ENCODE data around the gene KPNA6.
A peak's percentile ranks its signal among the peaks of the same experiment; 100 is the strongest.

The KPNA6 gene

DNA sequence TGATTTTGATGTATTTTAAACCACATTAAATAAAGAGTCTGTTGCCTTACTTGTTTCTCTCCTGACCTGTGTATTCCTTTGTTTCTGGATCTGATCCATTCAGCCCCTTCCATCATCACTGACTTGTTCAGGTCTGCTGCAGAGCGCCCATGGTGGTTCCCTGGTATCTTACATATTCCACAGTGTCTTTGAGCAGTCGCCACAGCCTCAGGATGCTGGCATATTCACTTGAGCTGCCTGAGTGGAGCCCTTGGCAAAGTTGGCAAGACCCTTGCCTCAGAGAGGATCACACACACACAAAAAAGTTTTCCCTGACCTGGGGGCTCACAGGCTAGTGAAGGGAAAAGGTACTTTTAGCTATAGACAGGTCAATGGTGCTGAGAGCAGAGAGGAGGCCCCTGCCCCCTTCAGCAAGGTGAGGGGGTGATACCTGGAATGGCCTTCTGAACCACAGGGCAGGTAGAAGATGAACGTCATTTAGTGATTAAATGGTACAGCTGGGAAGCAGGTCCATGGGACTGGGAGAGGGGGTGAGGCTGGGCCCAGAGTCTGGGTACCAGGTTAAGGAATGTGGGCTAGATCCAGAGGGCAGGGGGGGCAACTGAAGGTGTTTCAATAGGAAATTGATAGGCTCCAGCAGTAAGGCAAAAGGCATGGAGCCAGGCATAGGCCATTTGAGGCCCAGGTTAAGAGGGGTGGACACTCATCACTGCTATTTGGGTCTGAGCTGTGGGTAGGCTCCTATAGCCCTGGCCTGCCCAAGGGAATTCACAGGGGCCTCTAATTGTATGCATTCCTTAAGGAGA, 90.6 kb downstream of the KPNA6 start:
- DNase-seq (ENCODE audit: insufficient read length, low spot score) (no peak), FAIRE-seq (no peak)
- TF ChIP-seq POLR2A (IDR thresholded peaks at IDR 0.05; ENCODE audit: low read depth, low read length): no peak

- no peak for DNase-seq (ENCODE audit: insufficient read length, low spot score)
- FAIRE-seq: no peak
- no peak for TF ChIP-seq POLR2A (IDR thresholded peaks at IDR 0.05; ENCODE audit: low read depth, low read length)
Measured at GRCh38 chr1:32199043-32199716, 91.3 kb downstream of the KPNA6 start.

DNA sequence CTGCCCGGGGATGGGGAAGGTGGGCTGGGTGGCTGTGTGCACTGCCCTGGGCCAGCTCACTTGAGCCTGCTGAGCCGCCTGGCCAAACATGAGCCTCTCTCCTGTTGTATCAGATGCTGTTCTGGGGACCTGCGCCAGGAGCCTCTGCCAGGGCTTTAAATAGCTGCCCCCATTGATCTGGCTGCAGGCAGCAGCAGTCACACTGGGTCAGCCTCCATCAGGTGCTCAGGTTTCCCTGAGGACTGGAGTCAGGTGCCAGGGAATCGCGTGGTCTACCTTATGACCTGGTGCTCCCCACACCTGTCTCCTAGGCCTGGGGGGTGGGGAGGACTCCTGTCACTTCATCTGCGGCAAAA, 91.8 kb downstream of the KPNA6 start:
- FAIRE-seq: no peak
- DNase-seq (ENCODE audit: insufficient read length, low spot score): no peak
- no peak for TF ChIP-seq POLR2A (IDR thresholded peaks at IDR 0.05; ENCODE audit: low read depth, low read length)

- DNase-seq (ENCODE audit: insufficient read length, low spot score) (peak; percentile 61), FAIRE-seq (no peak)
- no peak for TF ChIP-seq POLR2A (IDR thresholded peaks at IDR 0.05; ENCODE audit: low read depth, low read length)
Measured at GRCh38 chr1:32200226-32201010, 92.6 kb downstream of the KPNA6 start, which contains the start of gene CCDC28B. Gene CCDC28B (plus strand): TSS chr1:32200595. CDS start chr1:32201936, 1,341 bp downstream.

GRCh38 chr1:32201011-32201855, 93.4 kb downstream of the KPNA6 start:
- FAIRE-seq: no peak
- no peak for TF ChIP-seq POLR2A (IDR thresholded peaks at IDR 0.05; ENCODE audit: low read depth, low read length)
- no peak for DNase-seq (ENCODE audit: insufficient read length, low spot score)

DNA sequence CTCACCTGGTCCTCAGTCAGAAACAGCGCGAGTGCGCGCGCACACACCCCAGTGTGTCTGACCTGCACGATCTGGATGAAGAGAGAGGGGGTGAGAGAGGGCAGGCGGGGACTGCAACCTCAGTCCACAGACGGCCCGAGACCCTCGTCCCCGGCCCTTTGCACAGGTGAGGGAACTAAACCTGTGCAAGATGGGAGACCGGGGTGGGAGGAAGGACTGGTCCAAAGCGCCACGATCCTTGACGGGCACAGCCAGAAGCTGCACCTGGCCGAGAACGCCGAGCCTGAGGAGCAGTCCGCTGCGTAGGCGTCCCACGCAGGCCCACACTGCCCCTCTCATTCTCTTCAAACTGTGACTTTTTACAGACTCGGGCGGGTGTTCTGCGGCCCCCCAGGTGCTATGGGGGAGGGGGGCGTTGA, 97.1 kb downstream of the KPNA6 start:
- TF ChIP-seq POLR2A (IDR thresholded peaks at IDR 0.05; ENCODE audit: low read depth, low read length): no peak

GRCh38 chr1:32205401-32206370, 97.8 kb downstream of the KPNA6 start, which contains the start of gene IQCC:
Gene IQCC (plus strand): TSS chr1:32205671. CDS start chr1:32205682, 11 bp downstream.
- DNase-seq (ENCODE audit: insufficient read length, low spot score): peak; percentile 79
- no peak for FAIRE-seq
- TF ChIP-seq POLR2A (IDR thresholded peaks at IDR 0.05; ENCODE audit: low read depth, low read length): peak; percentile 83

More for the DNA sequence above, 97.1 kb downstream of the KPNA6 start:
- FAIRE-seq (no peak), DNase-seq (ENCODE audit: insufficient read length, low spot score) (no peak)

DNA sequence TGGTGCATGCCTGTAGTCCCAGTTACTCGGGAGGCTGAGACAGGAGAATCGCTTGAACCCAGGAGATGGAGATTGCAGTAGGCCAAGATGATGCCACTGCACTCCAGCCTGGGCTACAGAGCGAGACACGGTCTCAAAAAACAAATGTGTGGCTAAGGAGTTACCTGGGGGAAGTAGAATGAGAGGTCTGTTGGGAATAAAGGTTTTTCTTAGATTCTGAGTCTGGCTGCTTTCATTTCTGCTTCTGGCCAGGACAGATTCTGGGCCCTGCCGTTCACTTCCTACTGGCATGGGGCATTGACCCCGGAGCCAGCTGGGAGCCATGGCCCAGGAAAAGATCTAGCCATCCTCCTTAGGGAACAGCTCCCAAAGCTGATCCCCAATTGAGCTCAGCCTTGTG, 100.6 kb downstream of the KPNA6 start:
- 0 out of 2 replicates have a peak, but pooled peaks have one; percentile 11 for TF ChIP-seq POLR2A (IDR thresholded peaks at IDR 0.05; ENCODE audit: low read depth, low read length)
- FAIRE-seq (no peak), DNase-seq (ENCODE audit: insufficient read length, low spot score) (no peak)

GRCh38 chr1:32208891-32209328, 101.1 kb downstream of the KPNA6 start, which contains the start of gene DCDC2B:
Gene DCDC2B (plus strand): TSS chr1:32209089. CDS start chr1:32209094, 5 bp downstream.
- DNase-seq (ENCODE audit: insufficient read length, low spot score): peak; percentile 40
- no peak for FAIRE-seq
- TF ChIP-seq POLR2A (IDR thresholded peaks at IDR 0.05; ENCODE audit: low read depth, low read length): no peak

GRCh38 chr1:32215629-32216480, 108.0 kb downstream of the KPNA6 start:
- DNase-seq (ENCODE audit: insufficient read length, low spot score): peak; percentile 58
- no peak for FAIRE-seq
- TF ChIP-seq POLR2A (IDR thresholded peaks at IDR 0.05; ENCODE audit: low read depth, low read length): no peak

DNA sequence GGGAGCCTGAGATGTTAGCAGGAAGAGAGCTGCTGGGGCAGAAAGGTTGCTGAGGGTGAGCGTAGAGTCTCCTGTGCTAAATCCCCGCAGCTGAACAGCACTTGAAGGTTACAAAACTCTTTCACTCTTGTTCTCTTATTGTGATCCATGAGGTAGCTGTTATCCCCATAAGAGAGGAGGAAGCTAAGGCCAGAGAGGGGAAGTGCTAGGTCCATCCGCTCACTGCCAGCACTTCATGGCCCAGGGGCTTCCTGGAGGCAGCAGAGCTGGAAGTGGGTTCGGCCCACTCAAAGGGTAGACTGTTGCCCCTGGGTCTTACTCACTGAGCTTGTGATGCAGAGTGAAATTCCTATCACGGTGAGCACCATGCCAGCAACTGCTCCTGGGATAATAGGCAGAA, 108.7 kb downstream of the KPNA6 start:
- FAIRE-seq: no peak
- no peak for TF ChIP-seq POLR2A (IDR thresholded peaks at IDR 0.05; ENCODE audit: low read depth, low read length)
- no peak for DNase-seq (ENCODE audit: insufficient read length, low spot score)

Measured in H54 (cell line).